NCI-H2081 treated with DMSO at 0.1 percent for 48 hours (cell line): ENCODE measurements around the gene GRPEL2.
"Not testable (repeated sequence)": the region's sequence is repeated elsewhere in the genome, so short reads cannot be mapped to it uniquely, and the experiment has no call there.

Experiments
- DNase-seq: peaks from one replicate; lab custom pipeline; 2025; lab: John Stamatoyannopoulos, UW

GRPEL2 gene

GRCh38 chr5:149398747-149399266 lies 53.5 kb downstream of the GRPEL2 start:
- not testable (repeated sequence) for DNase-seq

GRCh38 chr5:149399775-149400174 lies 54.5 kb downstream of the GRPEL2 start:
- DNase-seq, result no peak

GRCh38 chr5:149400304-149400703 lies 55.0 kb downstream of the GRPEL2 start:
- DNase-seq, result no peak

GRCh38 chr5:149401051-149401450 lies 55.8 kb downstream of the GRPEL2 start:
- no peak for DNase-seq

- no peak for DNase-seq
Observed at GRCh38 chr5:149402291-149402690, 57.0 kb downstream of the GRPEL2 start.
